NAMALWA (cell line): ENCODE results near the gene KAT6B.
A peak's percentile ranks its signal among the peaks of the same experiment; 100 is the strongest.

Experiments
- DNase-seq: peaks from one replicate; pipeline ENCODE4 v3.0.0-alpha.2; 2015; ENCODE audit warnings: low spot score

KAT6B gene

GRCh38 chr10:74955796-74956195 lies 129.4 kb downstream of the KAT6B start:
- no peak for DNase-seq

GRCh38 chr10:74956555-74957111 lies 130.2 kb downstream of the KAT6B start:
- no peak for DNase-seq

- no peak for DNase-seq
These were observed 131.0 kb downstream of the KAT6B start for GRCh38 chr10:74957285-74957961.

- DNase-seq = no peak
These were observed 131.9 kb downstream of the KAT6B start for GRCh38 chr10:74958316-74958715.

- DNase-seq = no peak
These were observed 134.3 kb downstream of the KAT6B start for GRCh38 chr10:74960670-74961069.

GRCh38 chr10:74962517-74962916 lies 136.1 kb downstream of the KAT6B start:
- no peak for DNase-seq

- no peak for DNase-seq
These were observed 137.1 kb downstream of the KAT6B start for GRCh38 chr10:74963549-74963948.

GRCh38 chr10:74967911-74968666 lies 141.7 kb downstream of the KAT6B start:
- no peak for DNase-seq

- DNase-seq = no peak
These were observed 142.3 kb downstream of the KAT6B start for GRCh38 chr10:74968667-74969061.

GRCh38 chr10:74969093-74969492 lies 142.7 kb downstream of the KAT6B start:
- DNase-seq = no peak

GRCh38 chr10:74969530-74969929 lies 143.1 kb downstream of the KAT6B start:
- no peak for DNase-seq

GRCh38 chr10:74973741-74974392 lies 147.5 kb downstream of the KAT6B start:
- DNase-seq = no peak

GRCh38 chr10:74975758-74976157 lies 149.4 kb downstream of the KAT6B start:
- no peak for DNase-seq

- no peak for DNase-seq
These were observed 150.2 kb downstream of the KAT6B start for GRCh38 chr10:74976565-74976964.

- no peak for DNase-seq
These were observed 150.7 kb downstream of the KAT6B start for GRCh38 chr10:74977072-74977471.

- DNase-seq = peak; percentile 36
These were observed 151.8 kb downstream of the KAT6B start for GRCh38 chr10:74977913-74978847.

- no peak for DNase-seq
These were observed 155.6 kb downstream of the KAT6B start for GRCh38 chr10:74981831-74982633.

GRCh38 chr10:74982634-74982982 lies 156.2 kb downstream of the KAT6B start:
- DNase-seq = no peak

GRCh38 chr10:74983383-74983782 lies 157.0 kb downstream of the KAT6B start:
- no peak for DNase-seq

- DNase-seq = no peak
These were observed 161.1 kb downstream of the KAT6B start for GRCh38 chr10:74987339-74988053.
